ENCODE results near the gene KIF16B. TPM values are rescaled to one million over a fixed set of nuclear protein-coding genes. Genes with fewer than 3 reads are reported as not detected.
A peak's percentile ranks its signal among the peaks of the same experiment; 100 is the strongest.

Gene KIF16B
- total RNA-seq, 4 donors from 2014 or later: 70.5 to 169 (median 80.2) TPM

DNA sequence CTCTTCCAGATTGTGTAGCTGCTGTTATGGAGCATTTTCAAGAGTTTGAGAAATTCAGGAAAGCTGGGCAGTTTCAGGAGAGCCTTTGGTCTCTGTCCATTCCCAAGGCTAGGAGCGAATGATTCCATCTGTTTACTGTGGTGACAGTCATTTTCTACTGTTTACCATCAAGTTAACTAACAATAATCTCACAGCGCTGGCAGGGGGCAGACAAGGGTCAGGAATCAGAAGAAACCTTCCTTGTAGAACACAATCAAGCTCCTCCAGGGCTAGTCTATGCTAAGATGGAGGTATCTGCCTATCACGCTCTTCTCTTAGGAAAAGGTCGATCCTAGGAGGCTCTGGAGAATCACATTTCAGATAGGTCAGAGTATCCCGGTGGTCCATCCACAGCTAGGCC is 293.9 kb downstream of the KIF16B start:
- no peak overlapping the region for H3K4me3 ChIP-seq
- H3K36me3 ChIP-seq: no peaks in the 10 kb centered on the region
- no peaks in the 10 kb centered on the region for H3K9me3 ChIP-seq
- H3K27me3 ChIP-seq: no peaks in the 10 kb centered on the region
- H3K4me1 ChIP-seq: peaks cover 0 to 4% (median 2%) of the 10 kb centered on the region in 4 donors
- no peak overlapping the region for H3K27ac ChIP-seq
- TF ChIP-seq POLR2A (IDR thresholded peaks at IDR 0.05): no peak
- peak in 1 of 6 experiments; percentile 2 for TF ChIP-seq CTCF (IDR thresholded peaks at IDR 0.05)
- DNase-seq: no peak

GRCh38 chr20:16273812-16274555 is 299.3 kb downstream of the KIF16B start:
- Histone ChIP-seq H3K9me3 (no peaks in the 10 kb centered on the region), H3K27ac (no peak overlapping the region)
- DNase-seq: no peak

GRCh38 chr20:16272780-16273360 is 300.4 kb downstream of the KIF16B start:
- H3K4me1 ChIP-seq: no peaks in the 10 kb centered on the region

More at GRCh38 chr20:16273812-16274555, 299.3 kb downstream of the KIF16B start:
- no peak for TF ChIP-seq CTCF (IDR thresholded peaks at IDR 0.05)
- TF ChIP-seq POLR2A (IDR thresholded peaks at IDR 0.05): no peak
- H3K4me1 ChIP-seq: no peaks in the 10 kb centered on the region
- H3K27me3 ChIP-seq: no peaks in the 10 kb centered on the region
- H3K4me3 ChIP-seq: no peak overlapping the region
- peaks cover 0 to 5% (median 0%) of the 10 kb centered on the region in 3 donors for H3K36me3 ChIP-seq

DNA sequence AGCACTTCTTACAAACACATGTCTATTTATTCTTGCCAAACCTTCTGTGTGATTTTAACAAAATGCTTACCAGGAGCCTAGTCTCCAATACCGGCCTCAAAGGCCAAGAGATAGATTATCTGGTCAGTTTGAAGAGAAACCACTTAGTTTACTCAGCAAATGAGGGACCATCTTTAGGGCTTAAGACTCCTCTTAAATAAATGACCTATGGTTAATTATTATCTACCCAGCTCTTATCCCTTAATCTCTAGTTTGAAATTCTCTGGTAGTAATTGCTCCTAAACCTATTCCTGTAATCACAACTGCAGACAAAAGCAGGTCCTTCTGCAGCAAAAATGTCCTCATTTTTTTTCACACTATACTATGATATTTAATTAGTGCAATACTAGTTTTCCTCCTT is 301.8 kb downstream of the KIF16B start:
- H3K36me3 ChIP-seq: peaks cover 0 to 5% (median 0%) of the 10 kb centered on the region in 3 donors
- no peaks in the 10 kb centered on the region for H3K9me3 ChIP-seq
- H3K4me3 ChIP-seq: no peak overlapping the region
- H3K27me3 ChIP-seq: no peaks in the 10 kb centered on the region
- H3K27ac ChIP-seq: no peak overlapping the region
- TF ChIP-seq POLR2A (IDR thresholded peaks at IDR 0.05) (no peak), CTCF (IDR thresholded peaks at IDR 0.05) (no peak)
- H3K4me1 ChIP-seq: no peaks in the 10 kb centered on the region
- no peak for DNase-seq

More at GRCh38 chr20:16272780-16273360, 300.4 kb downstream of the KIF16B start:
- no peak for TF ChIP-seq POLR2A (IDR thresholded peaks at IDR 0.05)
- no peak for TF ChIP-seq CTCF (IDR thresholded peaks at IDR 0.05)
- no peak overlapping the region for H3K4me3 ChIP-seq
- no peaks in the 10 kb centered on the region for H3K27me3 ChIP-seq
- DNase-seq: no peak
- peaks cover 0 to 5% (median 0%) of the 10 kb centered on the region in 3 donors for H3K36me3 ChIP-seq
- no peak overlapping the region for H3K27ac ChIP-seq
- no peaks in the 10 kb centered on the region for H3K9me3 ChIP-seq

GRCh38 chr20:16270989-16271388 is 302.3 kb downstream of the KIF16B start:
- no peaks in the 10 kb centered on the region for H3K9me3 ChIP-seq
- DNase-seq: no peak
- no peak overlapping the region for H3K4me3 ChIP-seq
- peaks cover 0 to 5% (median 0%) of the 10 kb centered on the region in 3 donors for H3K36me3 ChIP-seq
- H3K27ac ChIP-seq: no peak overlapping the region
- H3K27me3 ChIP-seq: no peaks in the 10 kb centered on the region
- H3K4me1 ChIP-seq: no peaks in the 10 kb centered on the region
- TF ChIP-seq POLR2A (IDR thresholded peaks at IDR 0.05): no peak
- no peak for TF ChIP-seq CTCF (IDR thresholded peaks at IDR 0.05)
